Measurements from ENCODE around the gene HSPD1. TPM values are rescaled to one million over a fixed set of nuclear protein-coding genes. Genes with fewer than 3 reads are reported as not detected.

HSPD1 gene
- total and polyA plus RNA-seq, 10 of the 15 experiments (the other 5 are each of a cell fraction or from before 2014, with no cell fraction given): 345 to 1,169 (median 695) TPM

GRCh38 chr2:197487385-197487784, 12.3 kb downstream of the HSPD1 start (continued):
- TF ChIP-seq ZBTB4 (CRISPR knock-in tag; IDR thresholded peaks at IDR 0.05) (no peak), PBX3 (IDR thresholded peaks at IDR 0.05; ENCODE audit: insufficient replicate concordance, low read depth, low read length) (no peak), LARP7 (IDR thresholded peaks at IDR 0.05) (no peak), TCF12 (IDR thresholded peaks at IDR 0.05; ENCODE audit: low read depth, low read length) (no peak), HDGF (IDR thresholded peaks at IDR 0.05) (no peak), MYC (IDR thresholded peaks at IDR 0.05; ENCODE audit: insufficient read depth, insufficient read length, insufficient replicate concordance, low read length, severe bottlenecking) (no peak), CEBPB (IDR thresholded peaks at IDR 0.05; ENCODE audit: borderline replicate concordance in 1 of 2, low read depth in 2 of 2, low read length in 2 of 2) (no peak), ZBTB11 (CRISPR knock-in tag; IDR thresholded peaks at IDR 0.05) (no peak), MEF2A (IDR thresholded peaks at IDR 0.05; ENCODE audit: insufficient read depth, low read depth, low read length) (no peak), CHD1 (IDR thresholded peaks at IDR 0.05; ENCODE audit: low read depth, low read length) (no peak), POU2F2 (IDR thresholded peaks at IDR 0.05; ENCODE audit: borderline replicate concordance, low read depth, low read length) (no peak)
